SK-N-SH (cell line): Measurements from ENCODE around the gene SIGLEC1.

Source experiments
- CTCF ChIP-seq: fragments of 200-600 bp; sonication (generic); IDR thresholded peaks from 2 replicates; pipeline ENCODE4 v1.6.1; 2017; ENCODE audit warnings: antibody characterized with exemption, mild to moderate bottlenecking, moderate library complexity
- ELF1 ChIP-seq: IDR thresholded peaks from 2 replicates; pipeline ENCODE4 v1.4.0; 2012
- EP300 ChIP-seq, 2 experiments: IDR thresholded peaks; 2 replicates each; pipeline versions ENCODE4 v1.4.0 to v1.6.1; 2012; ENCODE audit warnings: borderline replicate concordance in 1 of 2, low read depth in 1 of 2, low read length in 1 of 2
- EZH2phosphoT487 ChIP-seq: fragments of 200-600 bp; sonication (generic); IDR thresholded peaks from 2 replicates; pipeline ENCODE4 v1.6.1; 2017; ENCODE audit warnings: low read depth, mixed run types, mild to moderate bottlenecking, antibody characterized with exemption, moderate library complexity, borderline replicate concordance
- POLR2AphosphoS5 ChIP-seq: IDR thresholded peaks from 2 replicates; pipeline ENCODE4 v1.6.1; 2012; ENCODE audit warnings: low read depth, low read length
- RCOR1 ChIP-seq: fragments of 150-350 bp; IDR thresholded peaks from 2 replicates; pipeline ENCODE4 v1.6.1; 2017; ENCODE audit warnings: antibody characterized with exemption, low read length
- TAF1 ChIP-seq: IDR thresholded peaks from 2 replicates; pipeline ENCODE4 v1.6.1; 2012; ENCODE audit warnings: low read depth, mild to moderate bottlenecking, low read length, moderate library complexity, borderline replicate concordance

- no peak for TF ChIP-seq EP300 (IDR thresholded peaks at IDR 0.05; ENCODE audit: borderline replicate concordance in 1 of 2, low read depth in 1 of 2, low read length in 1 of 2)
- no peak for TF ChIP-seq TAF1
- TF ChIP-seq RCOR1: no peak
- TF ChIP-seq CTCF: peak; percentile 83
- TF ChIP-seq POLR2AphosphoS5: 0 out of 2 replicates have a peak, but pooled peaks have one; percentile 14
- TF ChIP-seq ELF1: no peak
- no peak for TF ChIP-seq EZH2phosphoT487
These were observed 37.5 kb upstream of the SIGLEC1 start for GRCh38 chr20:3749689-3750531.
